ENCODE data around the gene ZNF263. TPM values are rescaled to one million over a fixed set of nuclear protein-coding genes. Genes with fewer than 3 reads are reported as not detected.

The ZNF263 gene
- total and polyA plus RNA-seq, 10 of the 15 experiments (the other 5 are each of a cell fraction or from before 2014, with no cell fraction given) = 4.7 to 45.6 (median 24.5) TPM

GRCh38 chr16:3306078-3306477 lies 22.8 kb downstream of the ZNF263 start:
- H4K20me1 ChIP-seq (ENCODE audit: control insufficient read depth, insufficient read depth) = no peaks in the 10 kb centered on the region
- H3K4me3 ChIP-seq = peak overlapping the region; percentile 79
- peaks cover 43% of the 10 kb centered on the region for H3K9me3 ChIP-seq (replicated peaks; ENCODE audit: control insufficient read depth, insufficient read depth, low read length)
- peak overlapping the region; percentile 90 for H3K27ac ChIP-seq (ENCODE audit: control insufficient read depth, insufficient read depth)
- H2AFZ ChIP-seq (ENCODE audit: control insufficient read depth, low read depth, low read length) = peak overlapping the region; percentile 97
- ChIA-PET CTCF (interaction anchor here (0.9 to 1.9 kb wide), 4 partner anchors 24 to 177 kb away, joined by 3 to 6 read pairs (median 4); no protein-coding TSS in a partner anchor), RAD21 (ENCODE audit: unreplicated experiment) (interaction anchor here (0.7 to 0.8 kb wide), 2 partner anchors 23 to 95 kb away, joined by 4 read pairs; partner anchors contain the start of genes ZNF174, ZNF263 and ZSCAN32), POLR2A (interaction anchor here (0.5 to 2.7 kb wide), 5 partner anchors 23 to 204 kb away, joined by 3 to 9 read pairs (median 4); partner anchors contain the start of genes ZNF174, ZNF200 and ZNF263), SMC1A (ENCODE audit: uncharacterized antibody, unreplicated experiment) (interaction anchor here (1.2 kb wide), 1 partner anchor 93 kb away, joined by 3 read pairs; no protein-coding TSS in a partner anchor)
- in situ Hi-C loops (cut with MboI) (no loop called here), intact Hi-C loops (cut with micrococcal nuclease; ENCODE audit: unreplicated experiment) (no loop called here)
- FAIRE-seq = no peak
- DNase-seq (ENCODE audit: low read depth, low spot score) = no peak
- TF ChIP-seq BCL3 (IDR thresholded peaks at IDR 0.05; ENCODE audit: borderline replicate concordance, insufficient read depth, low read depth, low read length, poor library complexity, severe bottlenecking) (no peak), RFX5 (IDR thresholded peaks at IDR 0.05; ENCODE audit: low read depth, low read length) (no peak), ELK1 (IDR thresholded peaks at IDR 0.05; ENCODE audit: low read depth, low read length) (no peak), MLLT1 (IDR thresholded peaks at IDR 0.05) (peak; percentile 76; the same call in 1 of the 2 replicates), PAX8 (IDR thresholded peaks at IDR 0.05) (no peak)
- H3K4me1 ChIP-seq (ENCODE audit: control insufficient read depth, insufficient read depth, low read length) = peaks cover 6% of the 10 kb centered on the region; the same call in 1 of the 2 replicates
- peaks cover 2% of the 10 kb centered on the region for H3K79me2 ChIP-seq (ENCODE audit: control insufficient read depth, insufficient read depth, low read length)
- peak overlapping the region; percentile 76 for H3K9ac ChIP-seq (ENCODE audit: control insufficient read depth, insufficient read depth, low read length)
- ATAC-seq = no peak
- H3K4me2 ChIP-seq (ENCODE audit: control insufficient read depth, insufficient read depth) = peak overlapping the region; percentile 91
- no TSS peak for BruUV-seq (replicated peaks)
- H3K36me3 ChIP-seq (ENCODE audit: control insufficient read depth in 2 of 2, insufficient read depth in 2 of 2, low read length in 1 of 2) = peaks cover 0 to 6% of the 10 kb centered on the region in 2 experiments; a peak in 1 of 4 replicates
- no peaks in the 10 kb centered on the region for H3K27me3 ChIP-seq (replicated peaks in 1 of 2; ENCODE audit: control insufficient read depth in 2 of 2, insufficient read depth in 2 of 2, low read length in 1 of 2)
- 71% methylated on average over 11 of the region's 11 CpGs for WGBS (ENCODE audit: insufficient coverage, insufficient replicate concordance, low lambda C conversion rate, missing lambda C conversion rate)
